A673 (cell line): ENCODE results near the gene SLC43A3.

Experiments
- EZH2 ChIP-seq: fragments of 200-600 bp; sonication (generic); IDR thresholded peaks from 2 replicates; pipeline ENCODE4 v1.6.1; 2017; ENCODE audit warnings: borderline replicate concordance, low read depth, mild to moderate bottlenecking, mixed read lengths, antibody characterized with exemption, low read length; ENCODE audit not compliant: poor library complexity, severe bottlenecking
- TF ChIP-seq, protein P1 (sequence below): fragments of 300-800, 200-600 bp; sonication (generic); conservative IDR thresholded peaks from 2 replicates; pipeline ENCODE4 v1.5.1; 2017; ENCODE audit warnings: low read depth, mild to moderate bottlenecking, antibody characterized with exemption, low read length, moderate library complexity, mixed read lengths

DNA sequence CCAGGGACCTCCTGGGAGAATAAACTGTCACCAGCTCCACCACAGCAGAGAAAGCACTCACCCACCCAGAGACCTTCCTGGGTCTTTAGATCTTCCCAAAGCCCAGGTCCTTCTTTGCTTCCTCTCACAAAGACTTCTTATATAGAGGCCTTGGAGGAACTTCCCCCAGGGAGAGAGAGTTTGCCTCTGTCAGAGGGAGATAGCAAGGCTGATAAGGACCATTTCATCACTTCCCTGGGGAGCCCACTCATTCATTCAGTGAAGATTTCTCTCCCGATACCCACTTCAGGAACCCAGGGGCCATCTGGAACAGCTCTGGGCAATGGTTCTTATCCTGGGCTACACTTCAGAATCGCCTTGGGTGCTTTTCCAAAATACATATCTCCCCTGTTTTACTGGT is 36.4 kb downstream of the SLC43A3 start, which contains the start of gene PRG2:
- TF ChIP-seq, protein P1, sequence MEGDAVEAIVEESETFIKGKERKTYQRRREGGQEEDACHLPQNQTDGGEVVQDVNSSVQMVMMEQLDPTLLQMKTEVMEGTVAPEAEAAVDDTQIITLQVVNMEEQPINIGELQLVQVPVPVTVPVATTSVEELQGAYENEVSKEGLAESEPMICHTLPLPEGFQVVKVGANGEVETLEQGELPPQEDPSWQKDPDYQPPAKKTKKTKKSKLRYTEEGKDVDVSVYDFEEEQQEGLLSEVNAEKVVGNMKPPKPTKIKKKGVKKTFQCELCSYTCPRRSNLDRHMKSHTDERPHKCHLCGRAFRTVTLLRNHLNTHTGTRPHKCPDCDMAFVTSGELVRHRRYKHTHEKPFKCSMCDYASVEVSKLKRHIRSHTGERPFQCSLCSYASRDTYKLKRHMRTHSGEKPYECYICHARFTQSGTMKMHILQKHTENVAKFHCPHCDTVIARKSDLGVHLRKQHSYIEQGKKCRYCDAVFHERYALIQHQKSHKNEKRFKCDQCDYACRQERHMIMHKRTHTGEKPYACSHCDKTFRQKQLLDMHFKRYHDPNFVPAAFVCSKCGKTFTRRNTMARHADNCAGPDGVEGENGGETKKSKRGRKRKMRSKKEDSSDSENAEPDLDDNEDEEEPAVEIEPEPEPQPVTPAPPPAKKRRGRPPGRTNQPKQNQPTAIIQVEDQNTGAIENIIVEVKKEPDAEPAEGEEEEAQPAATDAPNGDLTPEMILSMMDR: no peak
- TF ChIP-seq EZH2: no peak
